Stimulated activated CD8-positive, alpha-beta memory T cell treated with anti-CD3 and anti-CD28 coated beads, Interleukin-12 subunit alpha, Interleukin-12 subunit beta, amount 100 ng/mL, for 24 hours (primary cell): ENCODE data around the gene BAIAP2L1.

Experiments
- DNase-seq: peaks from one replicate; pipeline ENCODE4 v3.0.0-alpha.2; 2020; ENCODE audit errors: extremely low read depth

BAIAP2L1 gene

DNA sequence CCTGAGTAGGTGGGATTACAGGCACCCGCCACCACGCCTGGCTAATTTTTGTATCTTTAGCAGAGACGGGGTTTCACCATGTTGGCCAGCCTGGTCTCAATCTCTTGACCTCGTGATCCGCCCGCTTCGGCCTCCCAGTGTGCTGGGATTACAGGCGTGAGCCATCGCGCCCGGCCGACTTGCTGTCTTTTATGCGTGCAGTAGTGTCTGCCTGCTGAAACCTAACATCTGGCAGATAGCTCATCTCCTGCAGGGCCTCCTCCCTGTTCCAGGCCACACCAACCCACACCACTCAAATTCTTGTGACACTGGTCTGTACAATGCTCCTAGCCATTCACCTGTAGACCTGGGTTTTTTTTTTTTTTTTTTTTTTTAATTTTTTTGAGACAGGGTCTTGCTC lies 41.5 kb downstream of the BAIAP2L1 start:
- no peak for DNase-seq

DNA sequence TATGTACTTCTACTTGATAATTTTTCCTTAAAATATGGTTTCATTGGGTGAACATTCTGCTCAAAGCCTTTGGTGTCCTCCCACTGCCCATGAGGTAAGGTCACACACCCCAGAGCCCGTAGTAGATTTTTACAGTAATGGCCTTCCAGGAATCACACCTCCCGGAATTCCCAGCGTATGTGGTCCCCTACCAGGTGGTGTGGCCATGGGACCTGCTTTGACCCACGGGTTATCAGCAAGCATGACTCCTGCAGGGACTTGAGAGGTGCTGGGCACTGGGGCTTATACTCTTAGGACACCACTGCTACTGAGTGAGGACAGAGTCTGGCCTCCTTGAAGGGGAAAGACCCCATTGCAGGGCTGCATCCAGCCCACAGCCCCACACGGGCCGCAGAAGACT lies 42.2 kb downstream of the BAIAP2L1 start:
- no peak for DNase-seq

DNA sequence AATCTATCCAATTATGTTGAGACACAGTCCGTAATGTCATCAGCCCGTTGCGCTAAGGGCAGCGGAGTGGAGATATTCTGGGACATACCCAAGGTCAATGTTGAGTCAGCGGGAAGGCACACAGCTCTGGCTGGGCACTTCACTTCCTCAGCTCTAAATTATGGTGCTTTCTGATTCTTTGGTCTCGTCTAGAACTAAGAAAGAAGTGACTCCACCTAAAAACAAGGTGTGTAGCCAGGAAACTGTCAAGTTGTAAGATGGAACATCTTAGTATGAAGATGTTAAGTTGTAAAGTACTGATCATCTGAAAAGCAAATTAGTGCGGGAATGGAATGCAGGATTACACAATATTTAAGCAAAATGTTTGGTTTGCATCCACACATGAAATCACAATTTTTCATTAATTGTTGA lies 43.1 kb downstream of the BAIAP2L1 start:
- no peak for DNase-seq

DNA sequence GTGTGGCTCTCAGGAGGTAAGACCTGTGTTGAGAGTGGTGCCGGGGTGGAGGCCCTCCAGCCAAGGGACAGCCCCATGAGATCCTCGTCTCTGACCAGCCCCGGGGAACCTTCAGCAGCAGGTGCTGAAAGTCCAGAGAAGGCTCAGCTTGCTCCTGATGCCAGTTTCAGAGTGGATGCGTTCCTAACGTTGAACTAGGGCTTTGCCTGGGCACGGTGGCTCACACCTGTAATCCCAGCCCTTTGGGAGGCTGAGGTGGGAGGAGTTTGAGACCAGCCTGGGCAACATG lies 45.7 kb downstream of the BAIAP2L1 start:
- no peak for DNase-seq

DNA sequence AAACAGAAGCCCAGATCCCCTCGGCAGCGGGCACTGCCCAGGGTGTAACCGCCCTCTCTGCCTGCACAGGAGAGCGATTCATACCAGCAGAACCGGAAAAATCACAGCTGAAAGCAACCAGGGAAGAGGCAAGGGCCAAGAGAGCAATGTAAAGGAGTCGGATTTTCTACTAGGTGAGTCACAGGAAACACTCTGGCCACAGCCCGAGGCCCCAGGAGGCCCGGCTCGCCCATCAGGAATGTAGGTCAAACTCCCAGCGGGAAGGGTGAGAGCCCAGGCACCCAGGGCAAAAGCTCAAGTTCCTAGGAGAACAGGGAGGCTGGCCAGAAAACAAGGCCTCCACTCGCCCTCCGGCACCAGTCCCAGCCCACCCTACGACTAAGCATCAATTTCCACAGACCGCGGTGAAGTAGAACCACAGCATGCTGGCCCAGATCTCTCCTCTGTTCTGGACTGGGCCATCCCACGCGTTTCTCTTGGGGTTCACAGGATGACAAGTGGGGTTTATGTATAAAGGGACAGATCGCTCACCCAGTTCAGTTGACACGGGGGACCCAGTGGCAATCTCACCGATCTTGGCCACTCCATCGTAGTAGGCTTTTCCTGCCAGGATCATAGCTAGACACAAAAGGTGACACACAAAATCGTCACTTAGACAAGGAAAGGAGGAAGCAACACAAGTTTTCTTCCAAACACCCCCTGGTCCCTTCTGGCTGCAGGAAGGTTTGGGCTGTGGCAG lies 46.2 kb downstream of the BAIAP2L1 start:
- DNase-seq: no peak

DNA sequence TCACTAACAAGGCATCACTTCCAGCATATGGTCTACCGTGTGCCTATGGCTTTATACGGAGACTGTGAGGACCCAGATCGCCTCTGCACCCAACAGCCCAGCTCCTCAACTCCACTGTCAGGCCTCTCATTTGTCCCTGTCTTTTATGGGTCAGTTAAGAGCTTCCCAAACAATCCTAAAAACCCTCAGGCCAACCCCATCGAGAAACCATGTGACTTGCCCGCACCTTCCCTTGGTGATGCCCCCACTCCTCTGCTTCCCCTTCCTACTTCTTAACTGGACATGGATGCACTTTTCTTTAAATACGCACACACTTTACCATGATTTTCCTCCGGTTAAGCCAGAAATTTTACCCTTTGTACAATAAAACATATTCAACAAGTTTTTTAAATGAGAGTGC lies 46.8 kb downstream of the BAIAP2L1 start:
- no peak for DNase-seq

DNA sequence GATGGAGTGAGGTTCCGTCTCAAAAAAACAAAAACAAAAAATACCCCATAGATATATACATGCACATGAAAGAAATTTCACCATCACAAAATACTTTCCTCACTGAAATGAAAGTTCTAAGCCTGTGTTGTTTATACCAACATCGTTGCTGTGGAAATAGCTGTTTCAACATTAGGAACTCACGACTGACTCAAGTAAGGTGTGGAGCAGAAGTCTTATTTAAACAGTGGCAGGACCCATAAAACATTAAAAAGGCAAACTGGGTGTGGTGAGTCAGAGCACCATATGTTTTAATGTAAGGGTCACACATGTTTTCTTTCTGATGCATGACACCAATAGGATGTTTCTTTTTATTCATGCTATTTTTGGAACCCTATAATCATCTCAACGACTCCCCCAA lies 48.3 kb downstream of the BAIAP2L1 start:
- no peak for DNase-seq

DNA sequence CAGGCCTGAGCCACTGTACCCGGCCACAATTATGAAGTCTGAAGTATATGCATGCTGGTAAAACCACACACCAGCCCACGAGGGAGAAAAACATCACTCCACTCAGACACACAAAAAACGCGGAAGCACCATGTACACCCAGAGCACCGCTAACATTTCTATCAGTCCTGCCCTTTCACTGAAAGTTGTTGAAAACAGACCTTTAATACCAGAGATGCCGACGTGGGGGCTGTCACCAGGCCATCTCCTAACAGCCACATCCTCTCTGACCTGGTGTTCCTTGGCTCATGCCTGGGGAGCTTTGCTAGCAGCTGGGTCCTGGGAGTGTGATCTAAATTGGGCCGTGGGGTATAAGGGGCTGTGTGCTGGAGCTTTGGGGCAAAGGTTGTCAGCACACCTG lies 49.8 kb downstream of the BAIAP2L1 start:
- DNase-seq: no peak

DNA sequence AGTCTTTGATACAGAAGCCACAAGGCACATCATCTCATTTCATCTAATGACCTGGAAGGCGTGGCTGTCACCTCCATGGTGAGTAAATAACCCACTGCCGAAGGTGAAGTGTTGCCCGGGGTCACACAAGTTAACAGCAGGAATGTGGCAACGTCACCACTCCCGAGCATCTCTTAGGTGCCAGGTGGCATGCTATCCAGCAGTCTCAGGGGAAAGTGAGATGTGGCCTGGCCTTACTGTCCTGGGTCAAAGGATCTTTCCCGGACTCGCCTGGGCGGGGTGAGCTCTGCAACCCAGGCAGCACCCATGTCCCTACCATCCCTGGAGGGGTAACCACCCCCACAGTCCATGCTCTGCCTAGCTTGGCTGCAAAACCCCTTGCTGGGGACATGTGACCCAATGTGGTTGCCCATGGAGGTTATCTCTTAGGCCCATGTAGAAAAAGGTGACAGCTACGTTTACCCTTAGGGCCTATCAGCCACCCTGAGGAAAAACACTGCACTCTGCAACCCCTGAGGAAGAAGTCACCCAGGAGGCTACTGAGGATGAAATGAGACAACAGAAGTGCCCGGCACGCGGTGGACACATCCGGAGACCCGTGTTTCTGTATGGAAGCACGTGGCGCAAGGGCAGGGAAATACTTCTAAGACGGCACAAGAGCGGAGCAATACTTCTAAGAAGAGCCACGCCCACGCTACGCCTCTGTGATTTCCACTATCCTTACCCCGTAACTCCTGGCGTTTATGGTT lies 52.0 kb downstream of the BAIAP2L1 start:
- DNase-seq: no peak

DNA sequence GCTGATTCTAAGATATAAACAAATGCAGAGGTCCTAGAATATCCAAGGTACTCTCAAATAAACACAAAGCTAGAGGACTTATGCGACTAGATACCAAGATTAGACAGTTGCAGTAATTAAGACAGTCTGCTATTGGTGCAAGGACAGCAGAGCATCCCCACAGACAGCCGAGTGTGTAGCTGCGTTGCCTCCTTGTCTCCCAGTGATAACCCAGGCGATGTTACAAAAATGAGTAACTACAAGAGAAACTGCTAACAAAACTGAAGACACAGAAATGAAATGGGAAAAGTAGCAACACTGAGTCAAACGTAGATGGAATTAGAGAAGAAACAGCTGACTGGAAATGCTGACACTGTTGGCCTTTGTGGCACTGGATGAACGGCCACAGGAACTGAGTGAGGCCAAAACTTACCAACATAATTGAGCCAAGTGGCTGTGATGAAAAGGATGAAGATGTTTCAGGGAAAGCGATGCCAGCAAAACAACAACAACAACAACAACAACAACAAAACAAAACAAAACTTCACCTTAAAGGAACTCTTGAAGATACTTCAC lies 54.3 kb downstream of the BAIAP2L1 start:
- no peak for DNase-seq

DNA sequence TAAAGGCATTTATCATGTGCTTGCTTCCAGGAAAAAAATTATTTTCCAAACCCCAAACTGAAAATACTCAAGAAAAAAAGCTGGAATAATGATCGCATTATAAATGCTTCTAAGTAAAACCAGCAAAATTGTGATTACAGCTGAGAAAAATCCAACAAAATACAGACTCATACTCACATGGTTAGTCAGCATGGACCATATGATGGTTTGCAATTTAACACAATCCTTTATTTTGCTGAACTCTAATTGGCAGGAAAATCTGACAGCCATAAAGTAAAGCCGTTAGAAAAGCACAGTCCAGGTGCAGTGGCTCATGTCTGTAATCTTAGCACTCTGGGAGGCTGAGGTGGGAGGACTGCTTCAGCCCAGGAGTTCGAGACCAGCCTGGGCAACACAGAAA lies 59.8 kb downstream of the BAIAP2L1 start:
- DNase-seq: no peak

DNA sequence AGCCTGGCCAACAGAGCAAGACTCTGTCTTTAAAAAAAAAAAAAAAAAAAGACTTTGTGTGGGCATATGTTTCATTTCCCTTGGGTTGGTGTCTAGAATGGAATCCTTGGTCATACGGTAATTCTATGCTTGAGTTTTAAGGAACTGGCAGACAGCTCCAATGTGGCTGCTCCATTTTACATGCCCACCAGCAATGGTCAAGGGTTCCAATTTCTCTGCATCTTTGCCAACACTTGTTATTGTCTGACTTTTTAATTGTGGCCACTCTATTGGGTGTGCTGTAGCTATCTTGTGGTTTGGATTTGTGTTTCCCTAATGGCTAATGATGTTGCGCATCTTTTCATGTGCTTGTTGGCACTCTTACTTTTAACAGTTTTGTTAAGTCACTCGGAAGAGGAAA lies 61.8 kb downstream of the BAIAP2L1 start:
- DNase-seq: no peak

DNA sequence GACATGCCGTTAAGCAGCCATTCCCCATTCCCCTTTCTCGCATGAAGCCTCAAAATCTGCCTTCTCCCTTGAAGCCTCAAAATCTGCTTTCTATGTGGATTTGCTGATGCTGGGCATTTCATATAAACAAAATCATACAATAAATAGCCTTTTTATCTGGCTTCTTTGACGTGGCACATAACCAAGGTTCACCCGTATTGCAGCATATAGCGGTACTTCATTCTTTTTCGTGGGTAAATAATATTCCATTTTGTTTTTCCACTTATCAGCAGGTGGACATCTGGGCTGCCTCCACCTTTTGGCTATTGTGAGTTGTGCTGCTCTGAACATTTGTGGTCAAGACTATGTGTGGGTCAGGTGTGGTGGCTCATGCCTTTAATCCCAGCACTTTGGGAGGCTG lies 62.4 kb downstream of the BAIAP2L1 start:
- DNase-seq: no peak

DNA sequence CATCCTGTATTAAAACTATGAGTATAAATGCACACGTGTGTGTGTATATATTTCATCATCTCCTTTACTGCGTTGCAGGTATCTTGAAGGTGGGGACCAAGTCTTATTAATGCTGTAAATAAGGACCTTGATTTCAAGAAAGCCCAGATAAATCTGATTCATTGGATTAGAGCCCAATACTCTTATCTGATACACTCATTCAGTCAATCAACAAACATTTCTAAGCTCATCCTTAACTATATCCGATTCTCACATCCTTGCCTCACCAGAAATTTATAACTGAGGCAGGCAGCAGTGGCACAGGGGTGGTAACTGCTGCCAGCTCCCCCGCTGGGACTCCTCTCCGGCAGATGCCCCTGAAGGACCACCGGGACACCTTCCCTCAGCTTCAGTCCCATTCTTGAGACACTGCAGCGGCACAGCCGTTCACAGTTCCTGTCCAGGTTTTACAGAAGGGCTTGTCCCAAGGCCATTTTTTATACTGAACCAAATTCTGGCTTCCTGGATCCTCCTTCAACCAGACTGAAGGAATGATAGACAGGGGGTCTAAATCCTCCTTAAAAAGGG lies 65.4 kb downstream of the BAIAP2L1 start:
- DNase-seq: no peak

DNA sequence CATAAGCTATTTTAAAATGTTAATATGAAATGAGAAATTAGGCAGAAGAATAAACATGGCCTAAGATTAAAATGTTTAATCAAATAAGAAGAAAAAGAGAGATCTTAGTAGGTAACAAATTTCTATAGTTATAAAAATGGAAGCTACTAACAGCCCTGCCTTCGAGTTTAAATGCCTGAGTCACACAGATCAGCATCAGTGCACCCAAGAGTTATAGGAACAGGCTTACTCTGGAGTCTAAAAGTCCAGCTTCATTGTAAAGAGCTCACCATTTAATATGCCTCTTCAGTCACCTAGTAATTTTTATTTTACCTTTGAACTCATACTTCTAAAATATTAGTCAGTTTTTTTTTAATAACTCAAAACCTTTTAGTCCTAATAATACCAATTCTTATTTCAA lies 66.8 kb downstream of the BAIAP2L1 start:
- DNase-seq: no peak

DNA sequence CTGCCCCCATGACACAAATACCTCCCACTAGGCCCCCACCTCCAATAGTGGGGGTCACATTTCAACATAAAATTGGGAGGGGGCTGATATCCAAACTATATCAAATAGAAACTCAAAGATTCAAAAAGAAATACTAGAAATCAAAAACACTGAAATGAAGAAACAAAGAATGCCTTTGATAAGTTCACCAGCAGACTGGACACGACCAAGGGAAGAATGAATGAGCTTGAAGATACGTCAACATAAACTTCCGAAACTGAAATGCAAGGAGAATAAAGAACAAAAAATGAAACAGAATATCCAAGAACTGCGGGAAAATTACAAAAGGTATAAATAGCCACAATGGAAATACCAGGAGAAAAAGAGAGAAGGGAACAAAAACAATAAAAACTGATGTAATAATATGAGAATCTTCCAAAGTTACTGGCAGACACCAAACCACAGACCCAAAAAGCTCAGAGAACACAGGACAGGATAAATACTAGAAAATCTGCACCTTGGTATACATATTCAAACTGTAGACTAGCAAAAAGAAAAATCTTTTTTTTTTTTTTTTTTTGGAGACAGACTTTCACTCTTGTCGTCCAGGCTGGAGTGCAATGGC lies 69.9 kb downstream of the BAIAP2L1 start:
- no peak for DNase-seq

DNA sequence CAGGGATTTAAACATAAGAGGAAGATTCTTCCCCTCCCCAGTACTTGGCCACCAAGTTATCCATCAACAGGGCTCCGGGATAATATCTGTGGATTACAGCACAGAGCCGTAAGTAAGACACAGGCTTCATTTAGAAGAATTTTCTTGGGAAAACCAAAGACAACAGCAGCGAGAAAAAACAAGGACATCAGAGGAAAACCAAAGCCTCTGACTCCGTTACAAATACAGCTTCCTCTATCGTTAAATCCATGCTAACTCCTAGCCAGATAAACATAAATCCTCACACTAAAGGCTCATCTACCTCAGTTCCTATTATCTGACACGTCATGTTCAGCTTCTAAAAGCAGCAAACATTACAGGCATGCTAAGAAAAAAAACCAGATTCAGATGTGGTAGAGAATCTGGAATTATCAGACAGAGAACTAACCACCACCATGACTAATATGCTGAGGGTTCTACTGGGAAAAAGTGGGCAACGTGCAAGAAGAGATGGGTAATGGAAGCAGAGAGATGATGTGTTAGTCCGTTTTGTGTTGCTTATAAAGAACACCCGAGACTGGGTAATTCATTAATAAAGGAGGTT lies 71.0 kb downstream of the BAIAP2L1 start:
- no peak for DNase-seq

DNA sequence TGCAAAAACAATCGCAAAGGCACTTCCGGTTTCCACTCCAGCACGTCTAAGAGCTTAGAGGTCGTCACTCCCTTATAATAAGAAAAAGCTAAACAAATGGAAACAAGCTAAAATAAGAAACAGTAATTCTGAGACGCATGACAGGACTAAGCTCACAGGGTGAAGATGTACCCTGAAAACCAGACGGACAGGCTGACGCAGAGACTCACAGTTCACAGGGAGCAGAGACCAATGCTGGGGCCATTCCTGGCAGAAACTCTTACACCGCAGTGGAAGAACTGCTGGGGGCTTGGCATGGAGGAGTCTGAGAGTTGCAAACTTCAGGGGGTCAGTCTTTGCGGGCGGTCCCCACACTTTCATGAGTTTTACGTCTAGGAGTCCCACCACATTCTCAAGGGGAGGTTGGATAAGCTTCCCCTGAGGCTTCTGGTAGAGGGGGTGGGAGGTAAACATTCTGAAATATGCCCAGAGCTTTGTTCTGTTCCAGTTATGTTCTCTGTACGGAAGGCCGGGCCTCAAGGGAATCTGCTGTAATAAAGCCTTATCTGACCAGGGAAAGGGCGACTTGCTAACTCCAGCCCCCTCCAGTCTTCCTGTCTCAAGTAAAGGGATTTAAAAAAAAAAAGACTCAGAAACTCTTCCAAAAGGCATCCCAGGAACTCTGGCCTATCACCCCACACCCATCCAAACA lies 71.6 kb downstream of the BAIAP2L1 start:
- no peak for DNase-seq

DNA sequence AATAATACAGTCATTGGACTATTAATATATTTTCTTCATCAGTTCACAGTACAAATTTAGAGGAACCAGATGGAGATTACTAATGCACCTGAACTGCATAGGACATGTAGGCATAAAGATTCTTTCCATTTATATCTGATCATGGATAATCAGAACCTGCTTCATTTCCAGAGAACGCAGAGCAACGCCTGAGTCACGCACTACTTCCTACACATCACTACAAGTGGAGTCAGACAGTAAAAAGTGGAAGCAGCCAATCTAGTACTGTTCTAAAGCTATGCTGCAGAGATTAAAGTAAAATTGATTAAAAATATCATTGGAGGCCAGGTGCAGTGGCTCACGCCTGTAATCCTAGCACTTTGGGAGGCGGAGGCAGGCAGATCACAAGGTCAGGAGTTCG lies 76.1 kb downstream of the BAIAP2L1 start:
- no peak for DNase-seq

DNA sequence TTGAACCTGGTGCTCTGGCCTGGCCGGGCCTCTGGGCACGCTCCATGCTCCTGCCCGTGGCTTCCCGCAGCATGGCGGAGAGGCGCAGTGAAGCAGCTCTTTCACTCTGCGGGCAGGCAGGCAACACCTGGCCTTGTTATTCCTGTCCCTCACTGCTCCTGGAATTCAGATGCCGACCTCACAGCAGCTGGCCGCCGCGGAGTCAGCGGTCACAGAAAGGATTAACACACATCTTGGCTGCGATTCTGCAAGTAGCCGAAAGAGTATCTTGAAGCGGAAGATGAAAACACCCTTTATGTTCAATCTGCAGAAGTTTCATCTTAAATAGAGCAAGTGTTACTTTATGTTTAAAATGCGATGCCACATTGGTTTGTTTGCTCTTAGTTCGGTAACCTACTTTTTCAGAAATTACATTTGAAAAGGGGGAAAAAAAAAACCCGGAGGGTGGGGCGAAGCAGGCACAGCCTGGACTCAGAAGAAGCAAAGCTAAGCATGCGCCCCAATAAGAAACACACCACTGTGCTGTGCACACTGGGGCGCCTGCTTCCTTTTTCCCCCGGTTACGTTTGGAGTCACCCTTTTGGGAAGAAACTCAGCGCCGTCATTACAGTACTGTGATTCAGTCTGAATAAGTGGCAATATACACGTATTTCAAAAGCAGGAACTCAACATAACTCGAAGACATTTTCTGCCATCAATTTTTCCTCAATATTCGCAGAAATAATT lies 77.1 kb downstream of the BAIAP2L1 start:
- no peak for DNase-seq
